NCI-H82 treated with DMSO at 0.1 percent for 48 hours (cell line): ENCODE results near the gene KIF23.
"Not testable (repeated sequence)": the region's sequence is repeated elsewhere in the genome, so short reads cannot be mapped to it uniquely, and the experiment has no call there.

Source experiments
- DNase-seq: peaks from one replicate; lab custom pipeline; 2025; ENCODE audit not compliant: unreplicated experiment; lab: John Stamatoyannopoulos, UW

The KIF23 gene

GRCh38 chr15:69434238-69434637 lies 20.1 kb downstream of the KIF23 start:
- no peak for DNase-seq

GRCh38 chr15:69434679-69435078 lies 20.5 kb downstream of the KIF23 start:
- DNase-seq = no peak

- no peak for DNase-seq
Measured at GRCh38 chr15:69435985-69436384, 21.8 kb downstream of the KIF23 start.

GRCh38 chr15:69436951-69437350 lies 22.8 kb downstream of the KIF23 start:
- no peak for DNase-seq

GRCh38 chr15:69439623-69440022 lies 25.5 kb downstream of the KIF23 start:
- DNase-seq = no peak

DNA sequence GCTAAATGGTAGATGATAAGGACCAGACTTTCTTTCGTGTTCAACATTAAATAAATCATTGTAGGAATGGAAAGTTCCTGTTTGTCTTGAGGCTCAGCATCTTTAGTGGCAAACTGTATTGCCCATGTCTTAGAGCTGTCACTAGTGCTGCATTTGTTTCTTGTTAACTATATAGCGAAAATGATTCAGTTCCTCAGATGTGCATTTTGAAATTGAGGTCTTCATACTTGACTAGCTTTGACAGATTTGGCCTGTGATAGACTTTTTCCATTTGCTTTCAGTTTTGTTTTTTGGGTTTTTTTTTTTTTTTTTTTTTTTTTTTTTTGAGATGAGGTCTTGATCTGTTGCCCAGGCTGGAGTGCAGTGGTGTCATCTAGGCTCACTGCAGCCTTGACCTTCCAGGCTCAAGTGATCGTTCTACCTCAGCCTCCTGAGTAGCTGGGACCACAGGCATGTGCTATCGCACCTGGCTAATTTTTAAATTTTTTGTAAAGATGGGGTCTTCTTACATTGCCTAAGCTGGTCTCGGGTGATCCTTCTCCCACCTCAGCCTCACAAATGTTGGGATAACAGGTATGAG lies 29.0 kb downstream of the KIF23 start:
- DNase-seq = no peak

DNA sequence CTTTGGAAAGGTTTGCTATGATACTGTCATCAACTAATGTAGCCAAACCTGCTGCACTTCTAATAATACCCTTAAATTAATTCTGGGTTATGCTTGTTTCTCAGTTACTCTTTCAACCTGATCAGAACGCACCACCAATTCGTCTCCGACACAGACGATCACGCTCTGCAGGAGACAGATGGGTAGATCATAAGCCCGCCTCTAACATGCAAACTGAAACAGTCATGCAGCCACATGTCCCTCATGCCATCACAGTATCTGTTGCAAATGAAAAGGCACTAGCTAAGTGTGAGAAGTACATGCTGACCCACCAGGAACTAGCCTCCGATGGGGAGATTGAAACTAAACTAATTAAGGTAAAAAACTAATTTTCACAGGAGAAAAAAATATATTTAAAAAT lies 30.5 kb downstream of the KIF23 start:
- no peak for DNase-seq

GRCh38 chr15:69446953-69447352 lies 32.8 kb downstream of the KIF23 start:
- no peak for DNase-seq

- DNase-seq = not testable (repeated sequence)
Measured at GRCh38 chr15:69450221-69450620, 36.1 kb downstream of the KIF23 start.

- no peak for DNase-seq
Measured at GRCh38 chr15:69450968-69451695, 37.0 kb downstream of the KIF23 start.

DNA sequence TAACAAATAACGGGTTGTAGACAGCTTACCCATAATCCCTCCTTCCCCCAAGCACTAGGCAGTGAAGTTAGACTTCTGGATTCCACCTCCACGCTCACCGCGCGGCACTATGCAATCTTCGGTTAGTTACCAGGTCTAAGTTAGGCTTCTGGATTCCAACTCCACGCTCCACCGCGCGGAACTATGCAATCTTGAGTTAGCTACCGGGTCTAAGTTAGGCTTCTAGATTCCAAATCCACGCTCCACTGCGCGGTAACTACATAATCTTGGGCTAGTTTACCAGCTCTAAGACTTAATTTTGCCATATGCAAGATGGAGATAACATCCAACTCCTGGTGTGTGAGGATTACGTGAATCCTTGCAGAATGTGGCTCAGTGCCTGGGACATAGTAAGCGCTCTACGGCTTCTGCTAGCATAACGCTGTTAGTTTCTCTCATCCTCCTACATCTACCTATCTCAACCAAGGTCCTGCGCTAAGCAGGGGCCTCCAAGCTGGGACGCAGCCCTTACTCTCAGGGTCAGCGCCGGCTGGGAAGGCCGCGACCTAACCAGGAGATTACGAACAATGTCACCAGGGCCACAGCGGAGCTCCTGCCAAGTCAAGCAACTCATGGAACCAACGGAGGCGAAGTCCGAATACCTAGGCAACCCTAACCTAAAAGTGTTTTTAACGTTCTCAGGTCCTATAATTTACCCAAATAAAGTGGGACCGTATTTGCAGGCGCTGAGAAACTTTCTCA lies 38.0 kb downstream of the KIF23 start:
- DNase-seq = peak; percentile 59

- peak; percentile 67 for DNase-seq
Measured at GRCh38 chr15:69452692-69453521, 38.8 kb downstream of the KIF23 start, which contains the start of gene RPLP1. RPLP1 (plus strand) TSS chr15:69452818; CDS start chr15:69452949, 131 bp downstream.

GRCh38 chr15:69454953-69455352 lies 40.8 kb downstream of the KIF23 start:
- no peak for DNase-seq

- DNase-seq = no peak
Measured at GRCh38 chr15:69456208-69457166, 42.3 kb downstream of the KIF23 start.

GRCh38 chr15:69457304-69458280 lies 43.4 kb downstream of the KIF23 start:
- peak; percentile 39 for DNase-seq

- DNase-seq = no peak
Measured at GRCh38 chr15:69459066-69459465, 44.9 kb downstream of the KIF23 start.

- no peak for DNase-seq
Measured at GRCh38 chr15:69460481-69460880, 46.3 kb downstream of the KIF23 start.

DNA sequence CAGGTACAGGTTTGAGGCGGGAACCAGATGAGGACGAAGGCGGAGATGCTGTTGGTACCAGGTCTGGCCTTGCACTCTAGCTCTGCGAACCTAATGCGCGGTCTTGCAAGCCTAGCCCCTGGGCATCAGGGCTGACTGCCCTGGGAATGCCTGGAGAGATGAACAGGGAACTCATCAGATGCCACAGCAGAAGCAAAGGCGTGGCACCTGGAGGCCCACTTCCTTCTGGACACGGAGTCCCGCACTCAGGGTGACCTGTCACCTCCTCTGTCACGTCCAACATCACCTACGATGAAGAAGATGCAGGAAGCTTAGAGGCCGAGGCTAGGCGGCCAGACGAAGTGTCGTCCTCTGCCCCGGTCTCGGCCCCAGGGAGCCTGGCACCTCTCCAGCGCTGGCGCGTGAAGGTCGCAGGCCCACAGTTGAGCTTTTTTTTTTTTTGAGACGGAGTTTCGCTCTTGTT lies 47.9 kb downstream of the KIF23 start:
- no peak for DNase-seq
